ENCODE results near the gene GRK2.

- TF ChIP-seq CTCF (IDR thresholded peaks at IDR 0.05) (no peak), POLR2A (IDR thresholded peaks at IDR 0.05) (no peak)
Measured at GRCh38 chr11:67320011-67320410, 53.7 kb downstream of the GRK2 start.

Data from right lobe of liver (tissue), 4 donors.